ENCODE results near the gene NOTCH2. TPM values are rescaled to one million over a fixed set of nuclear protein-coding genes. Genes with fewer than 3 reads are reported as not detected.
A peak's percentile ranks its signal among the peaks of the same experiment; 100 is the strongest.

NOTCH2 gene
- total RNA-seq, 4 donors from 2014 or later = 91.1 to 148 (median 112) TPM

DNA sequence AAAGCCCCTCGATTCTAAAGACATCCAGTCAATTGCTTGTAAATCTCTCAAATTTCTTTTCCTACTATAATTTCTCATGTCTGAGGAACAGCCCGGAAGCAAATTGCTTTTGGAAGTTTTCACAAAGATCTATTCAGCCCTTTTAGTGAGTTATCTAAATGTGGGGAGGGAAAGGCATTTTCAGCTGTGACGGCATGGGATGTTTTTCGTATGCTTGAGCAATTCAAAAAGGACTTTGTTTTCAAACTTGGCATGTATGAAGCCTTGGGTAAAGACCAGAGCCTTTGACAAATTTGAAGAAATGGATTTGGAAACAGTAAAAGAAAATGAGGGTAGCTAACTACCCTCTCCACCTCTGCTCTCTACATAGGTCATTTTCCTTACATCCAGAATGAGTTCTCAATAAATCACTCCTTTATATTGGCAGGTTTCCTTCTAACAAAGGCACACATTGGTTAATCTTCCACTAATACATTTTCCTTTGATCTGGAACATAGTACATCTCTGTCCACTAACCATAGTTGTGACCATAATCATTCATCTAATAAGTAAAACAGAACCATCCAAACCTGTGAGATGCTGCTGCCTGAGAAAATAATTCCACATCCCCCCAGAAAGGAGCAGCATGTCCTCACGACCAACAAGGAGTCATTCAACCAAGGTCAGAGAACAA lies 107.0 kb downstream of the NOTCH2 start:
- DNase-seq (ENCODE audit: extremely low spot score) = no peak
- Histone ChIP-seq H3K4me1 (peaks cover 23 to 76% (median 52%) of the 10 kb centered on the region in 4 donors), H3K36me3 (peaks cover 18 to 48% (median 26%) of the 10 kb centered on the region in 4 donors), H3K9me3 (no peaks in the 10 kb centered on the region), H3K27ac (replicated peaks in 1 of 4) (peak overlapping the region; percentile 25 to 52 (median 44)), H3K4me3 (no peak overlapping the region), H3K27me3 (no peaks in the 10 kb centered on the region)
- WGBS = 67% methylated on average over 5 of the region's 5 CpGs
- intact Hi-C loops (cut with DNase I) = no loop called here
- TF ChIP-seq POLR2A (IDR thresholded peaks at IDR 0.05; ENCODE audit: low read depth) (no peak), POLR2AphosphoS5 (IDR thresholded peaks at IDR 0.05) (no peak)
- TF ChIP-seq, protein P1, sequence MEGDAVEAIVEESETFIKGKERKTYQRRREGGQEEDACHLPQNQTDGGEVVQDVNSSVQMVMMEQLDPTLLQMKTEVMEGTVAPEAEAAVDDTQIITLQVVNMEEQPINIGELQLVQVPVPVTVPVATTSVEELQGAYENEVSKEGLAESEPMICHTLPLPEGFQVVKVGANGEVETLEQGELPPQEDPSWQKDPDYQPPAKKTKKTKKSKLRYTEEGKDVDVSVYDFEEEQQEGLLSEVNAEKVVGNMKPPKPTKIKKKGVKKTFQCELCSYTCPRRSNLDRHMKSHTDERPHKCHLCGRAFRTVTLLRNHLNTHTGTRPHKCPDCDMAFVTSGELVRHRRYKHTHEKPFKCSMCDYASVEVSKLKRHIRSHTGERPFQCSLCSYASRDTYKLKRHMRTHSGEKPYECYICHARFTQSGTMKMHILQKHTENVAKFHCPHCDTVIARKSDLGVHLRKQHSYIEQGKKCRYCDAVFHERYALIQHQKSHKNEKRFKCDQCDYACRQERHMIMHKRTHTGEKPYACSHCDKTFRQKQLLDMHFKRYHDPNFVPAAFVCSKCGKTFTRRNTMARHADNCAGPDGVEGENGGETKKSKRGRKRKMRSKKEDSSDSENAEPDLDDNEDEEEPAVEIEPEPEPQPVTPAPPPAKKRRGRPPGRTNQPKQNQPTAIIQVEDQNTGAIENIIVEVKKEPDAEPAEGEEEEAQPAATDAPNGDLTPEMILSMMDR (IDR thresholded peaks at IDR 0.05) = no peak

DNA sequence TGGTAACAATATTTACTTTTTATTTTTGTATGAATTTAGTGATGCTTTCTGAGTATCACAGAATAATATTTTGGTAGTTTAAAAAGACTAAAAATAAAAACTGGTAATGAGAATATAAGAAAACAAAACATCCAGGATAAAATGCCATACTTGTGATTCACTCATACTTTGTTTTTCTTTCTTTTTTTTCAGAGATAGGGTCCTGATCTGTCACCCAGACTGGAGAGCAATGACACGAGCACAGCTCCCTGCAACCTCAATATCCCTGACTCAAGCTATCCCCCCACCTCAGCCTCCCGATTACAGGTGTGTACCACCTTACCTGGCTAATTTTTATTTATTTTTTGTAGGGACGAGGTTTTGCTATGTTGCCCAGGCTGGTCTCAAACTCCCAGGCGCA lies 109.0 kb downstream of the NOTCH2 start:
- DNase-seq (ENCODE audit: extremely low spot score) = no peak
- intact Hi-C loops (cut with DNase I) = no loop called here
- H3K4me1 ChIP-seq = peaks cover 9 to 62% (median 40%) of the 10 kb centered on the region in 4 donors
- H3K27me3 ChIP-seq = no peaks in the 10 kb centered on the region
- peaks cover 10 to 29% (median 13%) of the 10 kb centered on the region in 4 donors for H3K36me3 ChIP-seq
- H3K27ac ChIP-seq (replicated peaks in 1 of 4) = no peak overlapping the region
- H3K4me3 ChIP-seq = no peak overlapping the region
- H3K9me3 ChIP-seq = no peaks in the 10 kb centered on the region
- TF ChIP-seq EP300 (IDR thresholded peaks at IDR 0.05) = no peak
- TF ChIP-seq POLR2AphosphoS5 (IDR thresholded peaks at IDR 0.05) = no peak
- TF ChIP-seq, protein P1 (IDR thresholded peaks at IDR 0.05) = no peak
- TF ChIP-seq POLR2A (IDR thresholded peaks at IDR 0.05; ENCODE audit: low read depth) = no peak
- 91% methylated on average over 4 of the region's 4 CpGs for WGBS

DNA sequence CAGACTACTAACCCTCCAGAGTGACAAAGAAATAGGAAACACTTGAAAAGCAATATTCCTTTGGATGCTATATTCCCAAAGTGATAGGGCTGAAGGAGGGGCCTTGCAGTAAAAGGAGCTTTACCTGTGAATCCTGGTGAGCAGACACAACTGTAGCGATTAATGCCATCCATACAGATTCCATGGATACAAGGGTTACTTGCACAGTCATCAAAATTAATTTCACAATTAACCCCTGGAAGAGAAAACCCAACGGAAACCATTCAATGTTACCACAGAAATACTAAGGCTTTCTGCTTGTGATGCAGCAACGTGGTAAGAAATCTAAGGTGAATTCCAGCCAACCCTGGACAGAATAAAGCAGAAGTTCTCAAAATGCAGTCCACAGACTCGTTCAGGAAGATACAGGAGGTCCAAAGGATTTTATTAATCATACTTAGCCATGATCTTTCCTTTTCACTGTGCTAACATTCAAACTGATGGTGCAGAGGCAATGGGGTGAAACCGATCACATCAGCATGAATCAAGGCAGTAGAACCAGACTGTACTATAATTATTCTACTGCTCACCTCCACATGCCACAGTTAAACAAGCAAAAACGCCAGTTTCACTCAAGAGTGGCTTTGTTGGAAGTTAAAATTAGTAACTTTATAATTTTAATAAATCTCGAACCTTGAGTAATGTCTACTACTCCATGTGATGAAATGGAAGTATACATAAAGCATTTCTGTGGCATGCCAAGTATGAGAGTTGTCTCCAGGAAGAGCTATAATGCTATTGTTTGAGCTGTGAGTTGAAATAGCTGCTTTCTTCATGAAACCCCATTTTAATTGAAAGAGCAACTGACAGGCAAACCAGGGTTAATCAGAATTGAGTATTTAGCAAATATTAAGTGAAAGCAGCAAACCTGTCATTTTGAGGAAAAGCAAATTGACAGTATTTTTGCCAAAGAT lies 109.9 kb downstream of the NOTCH2 start:
- TF ChIP-seq, protein P1 (IDR thresholded peaks at IDR 0.05) = no peak
- TF ChIP-seq POLR2AphosphoS5 (IDR thresholded peaks at IDR 0.05) (no peak), EP300 (IDR thresholded peaks at IDR 0.05) (no peak), POLR2A (IDR thresholded peaks at IDR 0.05; ENCODE audit: low read depth) (no peak)
- Histone ChIP-seq H3K4me1 (peaks cover 0 to 53% (median 33%) of the 10 kb centered on the region in 4 donors), H3K4me3 (no peak overlapping the region), H3K36me3 (peaks cover 9 to 33% (median 16%) of the 10 kb centered on the region in 4 donors), H3K27me3 (no peaks in the 10 kb centered on the region), H3K9me3 (no peaks in the 10 kb centered on the region), H3K27ac (replicated peaks in 1 of 4) (no peak overlapping the region)
- intact Hi-C loops (cut with DNase I) = no loop called here
- DNase-seq (ENCODE audit: extremely low spot score) = no peak
- WGBS = 68% methylated on average over 7 of the region's 7 CpGs

DNA sequence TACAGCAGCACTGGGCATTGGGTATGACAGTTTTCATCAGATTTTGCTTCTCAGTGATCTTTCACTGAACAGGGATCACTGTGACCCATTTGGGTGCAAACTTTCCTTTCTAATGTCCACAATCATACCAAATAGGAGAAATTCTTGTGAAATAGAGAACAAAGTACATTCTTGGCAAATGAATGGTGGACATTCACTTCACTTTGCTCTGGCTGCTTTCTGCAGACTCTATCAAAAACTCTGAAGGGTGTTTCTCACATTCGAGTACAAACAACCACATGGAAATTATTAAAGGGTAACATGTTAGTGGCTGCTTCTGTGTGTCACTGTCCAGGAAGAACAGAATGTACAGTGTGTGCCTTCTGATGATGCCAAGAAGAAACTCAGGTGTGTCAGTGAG lies 111.2 kb downstream of the NOTCH2 start:
- Histone ChIP-seq H3K27ac (replicated peaks in 1 of 4) (no peak overlapping the region), H3K9me3 (no peaks in the 10 kb centered on the region), H3K4me1 (peaks cover 0 to 45% (median 31%) of the 10 kb centered on the region in 4 donors), H3K4me3 (no peak overlapping the region), H3K36me3 (peaks cover 17 to 39% (median 23%) of the 10 kb centered on the region in 4 donors), H3K27me3 (no peaks in the 10 kb centered on the region)
- intact Hi-C loops (cut with DNase I) = no loop called here
- WGBS = 67% methylated on average over 1 of the region's 1 CpG
- DNase-seq (ENCODE audit: extremely low spot score) = no peak
- TF ChIP-seq POLR2A (IDR thresholded peaks at IDR 0.05; ENCODE audit: low read depth) = no peak
- TF ChIP-seq POLR2AphosphoS5 (IDR thresholded peaks at IDR 0.05) = no peak
- TF ChIP-seq, protein P1 (IDR thresholded peaks at IDR 0.05) = no peak
- TF ChIP-seq EP300 (IDR thresholded peaks at IDR 0.05) = no peak

Data from esophagus muscularis mucosa (tissue), 4 donors.